SK-N-MC (cell line): Measurements from ENCODE around the gene SLC15A1.

Experiments used
- EZH2 ChIP-seq: fragments of 200-600 bp; sonication (generic); IDR thresholded peaks from one replicate; pipeline ENCODE4 v1.6.1; 2017; ENCODE audit warnings: antibody characterized with exemption
- FOXP2 ChIP-seq: optimal IDR thresholded peaks from 2 replicates; pipeline ENCODE3; 2011; ENCODE audit warnings: mild to moderate bottlenecking, moderate library complexity; ENCODE audit not compliant: insufficient read depth; ENCODE audit errors: extremely low read length, control extremely low read depth
- POLR2AphosphoS5 ChIP-seq: IDR thresholded peaks from 2 replicates; pipeline ENCODE4 v1.6.1; 2012; ENCODE audit warnings: mild to moderate bottlenecking, low read depth, low read length, borderline replicate concordance

GRCh38 chr13:98675837-98676236, 76.6 kb downstream of the SLC15A1 start:
- TF ChIP-seq POLR2AphosphoS5 (no peak), EZH2 (no peak), FOXP2 (no peak)
